COLO668 (cell line): ENCODE measurements around the gene ZMIZ1.

Experiments
- DNase-seq: peaks from one replicate; lab custom pipeline; 2025; ENCODE audit not compliant: unreplicated experiment; lab: John Stamatoyannopoulos, UW

The ZMIZ1 gene

DNA sequence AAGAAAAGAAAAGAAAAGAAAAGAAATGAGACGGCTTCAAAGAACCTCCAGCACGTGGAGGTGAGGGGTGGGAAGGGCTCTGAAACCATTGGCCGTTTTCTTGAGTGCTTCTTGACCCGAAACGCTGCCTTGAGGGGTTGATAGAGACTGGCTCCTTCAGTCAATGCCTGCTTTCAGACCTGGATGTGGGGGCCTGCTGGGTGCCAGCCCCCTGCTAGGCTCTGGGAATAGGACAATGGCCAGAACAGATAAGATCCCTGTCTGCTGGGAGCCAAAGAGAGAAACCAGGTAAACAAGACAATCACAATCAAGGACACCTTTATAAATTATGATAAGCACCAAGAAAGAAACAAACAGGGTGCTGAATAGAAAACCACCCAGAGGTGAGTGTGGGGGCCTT is 27.7 kb downstream of the ZMIZ1 start:
- no peak for DNase-seq

- no peak for DNase-seq
Measured at GRCh38 chr10:79097021-79097872, 28.5 kb downstream of the ZMIZ1 start.

- DNase-seq = no peak
Measured at GRCh38 chr10:79098061-79098460, 29.3 kb downstream of the ZMIZ1 start.

DNA sequence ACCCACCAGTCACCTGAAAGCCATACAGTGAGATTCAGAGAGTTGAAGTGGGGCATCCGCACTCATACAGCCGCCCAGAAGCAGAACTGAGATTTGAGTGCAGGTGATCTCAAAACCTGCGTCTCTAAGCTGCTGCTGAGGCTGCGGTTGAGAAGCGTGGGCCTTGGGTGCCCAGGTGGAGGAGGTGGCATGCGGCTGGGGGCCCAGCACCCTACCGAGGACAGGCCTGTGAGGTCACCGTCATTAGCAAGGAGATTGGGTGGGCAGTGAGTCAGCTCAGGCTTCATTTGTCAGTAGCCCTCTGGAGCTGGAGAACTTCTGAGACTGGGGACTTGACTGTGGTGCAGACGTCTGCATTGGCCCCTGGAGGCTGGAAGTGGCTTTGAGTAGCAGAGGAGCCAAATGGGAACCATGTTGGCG is 29.8 kb downstream of the ZMIZ1 start:
- no peak for DNase-seq

- DNase-seq = no peak
Measured at GRCh38 chr10:79099898-79100448, 31.2 kb downstream of the ZMIZ1 start.

- DNase-seq = peak; percentile 52
Measured at GRCh38 chr10:79100771-79101170, 32.0 kb downstream of the ZMIZ1 start.

GRCh38 chr10:79101560-79102497 is 33.1 kb downstream of the ZMIZ1 start:
- DNase-seq = peak; percentile 86

- DNase-seq = peak; percentile 31
Measured at GRCh38 chr10:79102498-79102874, 33.7 kb downstream of the ZMIZ1 start.

- no peak for DNase-seq
Measured at GRCh38 chr10:79103129-79103528, 34.4 kb downstream of the ZMIZ1 start.

GRCh38 chr10:79103585-79103984 is 34.8 kb downstream of the ZMIZ1 start:
- DNase-seq = no peak

GRCh38 chr10:79105150-79105739 is 36.5 kb downstream of the ZMIZ1 start:
- DNase-seq = peak; percentile 38

DNA sequence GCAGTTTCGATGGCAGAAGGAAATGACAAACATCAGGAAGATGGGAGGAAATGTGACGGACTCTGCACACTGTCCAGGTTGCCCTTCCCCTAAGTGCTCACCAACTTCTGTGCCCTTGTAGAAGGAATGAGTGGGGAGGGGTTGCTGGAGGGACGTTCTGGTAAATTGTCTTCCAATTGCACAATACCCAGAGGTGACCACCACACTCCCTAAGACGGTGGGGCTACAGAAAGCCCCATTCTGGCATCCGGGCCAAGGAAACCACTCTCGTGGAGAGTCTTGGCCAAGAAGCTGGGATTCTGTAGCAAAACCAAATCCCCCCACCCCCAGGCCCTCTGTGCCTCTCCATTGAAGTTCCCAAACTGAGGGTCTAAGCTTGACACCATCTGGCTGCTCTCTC is 37.1 kb downstream of the ZMIZ1 start:
- no peak for DNase-seq

DNA sequence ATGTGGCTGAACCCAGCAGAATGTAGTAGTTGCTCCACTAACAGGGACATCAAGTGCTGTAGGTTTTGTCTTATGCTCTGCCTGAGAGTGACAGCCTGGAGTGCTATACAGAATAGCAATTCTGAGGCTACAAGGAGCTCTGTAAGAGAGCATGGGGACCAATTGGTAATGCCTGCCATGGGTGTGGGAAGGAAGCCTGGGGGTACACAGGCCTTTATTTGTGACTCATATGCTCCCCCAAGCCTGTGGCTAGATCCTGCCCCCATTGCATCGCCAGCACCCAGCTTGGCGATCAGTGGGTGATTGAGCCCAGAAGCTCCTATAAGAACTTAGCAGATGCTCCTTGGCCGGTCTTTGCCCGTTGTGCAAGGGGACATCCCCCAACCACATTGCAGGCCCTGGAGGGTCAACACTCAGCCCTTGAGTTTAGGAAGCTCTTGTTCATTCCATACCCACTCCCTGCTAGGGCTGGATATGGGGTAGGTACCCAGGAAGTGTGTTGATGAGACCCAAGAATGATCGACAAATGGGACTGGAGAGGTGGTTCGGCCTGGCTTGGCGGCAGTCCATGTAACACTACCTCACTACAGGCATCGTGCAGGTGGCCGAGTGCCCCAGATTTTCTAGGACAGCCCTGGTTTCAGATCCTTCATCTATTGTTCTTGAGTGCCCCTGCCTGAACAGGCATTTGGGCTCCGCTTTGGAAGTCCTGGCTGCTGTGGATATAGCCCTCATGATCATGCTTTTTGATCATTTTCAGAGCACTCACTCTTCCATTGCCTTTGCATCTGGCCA is 37.7 kb downstream of the ZMIZ1 start:
- no peak for DNase-seq

DNA sequence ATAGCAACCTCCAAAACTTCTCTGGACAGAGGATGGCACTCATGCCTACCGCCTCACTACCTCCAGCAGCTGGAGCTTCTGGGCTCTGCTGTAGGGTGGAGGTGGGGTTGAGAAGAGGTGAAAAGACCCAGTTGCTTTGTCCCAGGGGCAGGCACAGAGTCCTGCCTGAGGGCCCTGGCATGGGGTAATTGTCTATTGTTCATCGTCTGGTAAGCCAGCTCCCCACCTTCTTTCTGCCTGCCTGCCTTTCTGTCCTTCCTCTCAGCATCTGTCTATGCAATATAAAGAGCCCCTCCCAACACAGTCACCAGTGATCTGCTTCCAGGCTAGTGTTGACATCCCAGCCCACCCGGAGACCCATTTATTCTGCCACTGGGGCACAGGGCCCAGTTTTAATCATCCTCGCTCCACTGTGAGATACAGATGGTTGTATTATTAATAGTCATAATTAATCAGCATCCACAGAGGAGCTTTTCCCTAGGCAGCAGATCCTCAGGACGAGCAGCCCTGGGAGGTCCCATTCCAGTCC is 39.0 kb downstream of the ZMIZ1 start:
- DNase-seq = no peak

DNA sequence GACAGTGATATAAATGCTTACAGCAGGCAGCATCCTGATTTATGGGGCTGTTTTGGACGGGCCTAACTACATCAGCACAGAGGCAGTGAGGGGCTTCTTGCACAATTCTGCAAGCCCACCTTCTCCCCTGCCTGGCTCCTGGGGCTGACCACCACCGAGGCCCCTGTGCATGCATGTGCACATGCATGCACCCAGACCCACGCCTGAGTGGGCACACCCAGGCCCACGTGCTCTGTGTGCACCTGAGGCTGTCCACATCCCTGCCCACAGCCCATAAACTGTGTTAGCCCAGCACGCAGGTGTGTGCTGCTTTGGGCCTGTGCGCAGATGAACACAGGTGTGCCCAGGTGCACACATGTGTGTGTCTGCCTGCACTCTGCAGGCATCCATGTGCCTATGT is 40.0 kb downstream of the ZMIZ1 start:
- no peak for DNase-seq

GRCh38 chr10:79111427-79111826 is 42.7 kb downstream of the ZMIZ1 start:
- no peak for DNase-seq

DNA sequence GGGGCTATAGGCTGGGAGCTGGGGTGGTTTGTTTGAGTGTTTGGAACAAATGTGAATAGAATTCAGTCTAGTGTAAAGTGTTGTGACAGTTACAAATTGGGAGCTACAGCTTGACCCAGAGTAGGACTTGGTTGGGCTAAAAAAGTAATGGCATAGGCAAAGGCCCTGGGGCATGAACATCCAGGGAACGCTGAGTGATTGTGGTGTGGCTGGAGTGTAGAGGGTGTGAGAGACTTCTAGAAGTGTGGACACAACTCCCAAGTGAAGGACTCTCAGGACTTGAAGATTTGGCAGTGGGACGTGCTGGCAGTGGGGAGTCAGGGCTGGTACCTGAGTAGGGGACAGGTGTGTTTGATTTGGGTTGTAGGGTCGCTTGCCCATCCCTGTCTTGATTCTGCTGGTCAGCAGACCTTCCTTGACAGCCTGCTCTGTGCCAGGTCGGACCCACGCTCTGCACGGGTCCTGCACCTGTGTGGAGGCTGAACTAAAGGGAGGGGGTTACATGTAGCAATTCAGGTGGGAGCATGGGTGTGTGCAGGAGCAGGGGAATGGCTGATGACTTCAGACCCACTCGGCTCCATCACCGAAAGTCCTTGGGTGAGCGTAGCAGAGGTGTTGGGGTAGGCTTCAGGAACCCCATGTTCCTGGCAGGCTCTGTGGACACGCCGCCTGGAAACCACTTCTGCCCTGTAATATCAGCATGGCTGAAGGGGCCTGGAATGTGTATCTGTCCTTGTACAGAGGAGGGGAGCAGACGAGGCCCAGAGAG is 43.3 kb downstream of the ZMIZ1 start:
- DNase-seq = no peak

GRCh38 chr10:79112881-79113431 is 44.2 kb downstream of the ZMIZ1 start:
- DNase-seq = no peak

DNA sequence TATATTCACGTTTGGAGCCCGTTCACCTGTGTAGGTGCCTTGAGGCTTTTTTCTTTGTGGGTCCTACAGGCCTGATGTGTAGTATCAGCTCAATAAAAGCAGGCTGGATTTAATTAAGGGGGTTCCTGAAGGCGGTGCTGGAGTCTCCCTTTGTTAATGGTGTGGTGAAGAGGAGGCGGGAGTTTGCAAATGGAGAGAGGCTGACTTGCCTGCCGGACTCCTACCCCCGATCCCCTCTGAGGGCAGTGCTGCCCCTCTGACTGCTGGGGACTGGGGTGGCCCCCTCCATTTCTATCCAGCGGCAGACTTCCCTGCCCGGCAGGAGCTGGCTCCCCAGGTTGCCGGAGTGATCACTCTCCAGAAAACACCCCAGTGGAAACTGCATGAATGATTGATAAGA is 45.1 kb downstream of the ZMIZ1 start:
- DNase-seq = no peak
